ENCODE measurements around the gene TOMM6. TPM values are rescaled to one million over a fixed set of nuclear protein-coding genes. Genes with fewer than 3 reads are reported as not detected.

TOMM6 gene
- total RNA-seq, 2 donors from 2014 or later = 207 to 212 TPM

- no peak overlapping the region for H3K27ac Mint-ChIP-seq
- WGBS, 2 experiments (ENCODE audit: insufficient coverage in 1 of 2, insufficient read length in 1 of 2) = 92 to 94% methylated on average over 13 to 20 of the region's 20 CpGs
- no peaks in the 10 kb centered on the region for H3K4me1 Mint-ChIP-seq
- no peaks in the 10 kb centered on the region for H3K36me3 ChIP-seq (ENCODE audit: control insufficient read depth, insufficient read depth, low read length)
- H3K27ac ChIP-seq (ENCODE audit: low read depth, low read length) = no peak overlapping the region
- H3K27me3 Mint-ChIP-seq (ENCODE audit: insufficient read depth) = peaks cover 9% of the 10 kb centered on the region
- H3K9ac ChIP-seq (ENCODE audit: extremely low read depth, low read length, poor library complexity, severe bottlenecking) = no peak overlapping the region
- no peaks in the 10 kb centered on the region for H3K9me3 ChIP-seq (ENCODE audit: control insufficient read depth, low read length)
- no peak for TF ChIP-seq CTCF (conservative IDR thresholded peaks at IDR 0.05)
- no peak overlapping the region for H3K4me3 ChIP-seq (ENCODE audit: low read length)
- no peak for DNase-seq
- no peaks in the 10 kb centered on the region for H3K36me3 Mint-ChIP-seq (ENCODE audit: low read depth)
- H3K4me1 ChIP-seq (ENCODE audit: control insufficient read depth, insufficient read depth, low read length) = no peaks in the 10 kb centered on the region
- H3K4me3 Mint-ChIP-seq = no peak overlapping the region
- H3K27me3 ChIP-seq (ENCODE audit: control insufficient read depth, insufficient read depth, low read length, poor library complexity, severe bottlenecking) = no peaks in the 10 kb centered on the region
- no peaks in the 10 kb centered on the region for H3K9me3 Mint-ChIP-seq
Measured at GRCh38 chr6:41741625-41742490, 45.6 kb upstream of the TOMM6 start.

DNA sequence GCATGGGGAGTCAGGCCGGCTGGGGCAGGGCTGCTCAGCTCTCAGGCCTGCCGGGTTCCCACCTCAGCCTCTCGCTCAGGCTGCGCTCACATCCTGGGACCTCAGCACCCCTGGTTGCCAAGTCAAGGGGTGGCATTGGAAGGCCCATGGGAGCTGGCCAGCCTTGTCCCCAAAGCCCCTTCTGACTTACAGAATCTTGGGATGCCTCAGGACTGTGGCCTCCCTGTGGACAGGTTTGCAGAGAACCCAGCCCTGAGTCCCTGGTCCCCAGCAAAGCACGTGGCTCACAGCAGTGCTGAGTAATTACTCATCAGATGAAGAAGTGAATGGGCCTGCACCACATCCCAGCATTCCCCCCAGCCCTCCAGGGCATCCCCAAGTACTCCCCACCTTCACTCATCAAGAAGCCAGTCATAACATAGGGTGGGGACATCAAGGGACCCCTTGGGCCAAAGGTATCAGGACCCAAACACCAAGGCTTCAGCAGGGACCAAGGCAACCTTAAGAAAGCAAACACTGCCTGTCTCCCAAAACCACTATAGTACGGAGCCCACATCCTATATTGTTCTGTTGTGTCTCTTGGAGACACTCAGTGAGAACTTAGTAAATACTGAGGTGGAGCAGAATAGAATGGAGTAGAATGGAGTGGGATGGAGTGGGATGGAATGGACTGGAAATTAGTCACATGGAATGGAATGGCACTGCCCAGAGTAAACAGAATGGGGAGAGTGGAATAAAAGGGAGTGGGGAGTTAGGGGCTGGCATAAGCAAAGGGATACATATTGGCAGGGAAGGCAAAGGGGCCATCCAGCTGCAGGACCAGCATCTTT lies 43.9 kb upstream of the TOMM6 start:
- DNase-seq = no peak

More for the DNA sequence above, 43.9 kb upstream of the TOMM6 start:
- Mint-ChIP-seq H3K36me3 (ENCODE audit: low read depth) (no peaks in the 10 kb centered on the region), H3K4me1 (no peaks in the 10 kb centered on the region), H3K4me3 (no peak overlapping the region), H3K27me3 (ENCODE audit: insufficient read depth) (peaks cover 9% of the 10 kb centered on the region), H3K9me3 (no peaks in the 10 kb centered on the region), H3K27ac (no peak overlapping the region)
- Histone ChIP-seq H3K36me3 (ENCODE audit: control insufficient read depth, insufficient read depth, low read length) (no peaks in the 10 kb centered on the region), H3K4me3 (ENCODE audit: low read length) (no peak overlapping the region), H3K27me3 (ENCODE audit: control insufficient read depth, insufficient read depth, low read length, poor library complexity, severe bottlenecking) (no peaks in the 10 kb centered on the region), H3K4me1 (ENCODE audit: control insufficient read depth, insufficient read depth, low read length) (no peaks in the 10 kb centered on the region), H3K9ac (ENCODE audit: extremely low read depth, low read length, poor library complexity, severe bottlenecking) (no peak overlapping the region), H3K9me3 (ENCODE audit: control insufficient read depth, low read length) (no peaks in the 10 kb centered on the region), H3K27ac (ENCODE audit: low read depth, low read length) (no peak overlapping the region)
- TF ChIP-seq CTCF (conservative IDR thresholded peaks at IDR 0.05) = no peak
- 88 to 92% methylated on average over 1 to 6 of the region's 6 CpGs for WGBS, 2 experiments (ENCODE audit: insufficient coverage in 1 of 2, insufficient read length in 1 of 2)

Measured in endodermal cell (in vitro differentiated cells).